GM18505 (cell line): ENCODE results near the gene GNG12.

Source experiments
- ATAC-seq: cut with Tn5 transposase; IDR thresholded peaks from one replicate; pipeline ENCODE4 v1.9.1; 2021; ENCODE audit not compliant: unreplicated experiment
- POLR2A ChIP-seq: IDR thresholded peaks from 4 replicates; pipeline ENCODE4 v1.6.1; 2011; ENCODE audit warnings: borderline replicate concordance; ENCODE audit not compliant: insufficient read depth, insufficient read length; ENCODE audit errors: extremely low read depth

The GNG12 gene

GRCh38 chr1:67831850-67832513, 1.3 kb downstream of the GNG12 start:
- TF ChIP-seq POLR2A: no peak
- no peak for ATAC-seq

- no peak for ATAC-seq
- no peak for TF ChIP-seq POLR2A
These were observed 2.1 kb downstream of the GNG12 start for GRCh38 chr1:67830928-67831830.

- ATAC-seq: no peak
- TF ChIP-seq POLR2A: no peak
These were observed 3.0 kb downstream of the GNG12 start for GRCh38 chr1:67830226-67830625.

GRCh38 chr1:67827688-67828087, 5.6 kb downstream of the GNG12 start:
- TF ChIP-seq POLR2A: no peak
- ATAC-seq: no peak

- TF ChIP-seq POLR2A: no peak
- ATAC-seq: no peak
These were observed 7.7 kb downstream of the GNG12 start for GRCh38 chr1:67825591-67825990.

GRCh38 chr1:67824766-67825165, 8.5 kb downstream of the GNG12 start:
- TF ChIP-seq POLR2A: no peak
- no peak for ATAC-seq

GRCh38 chr1:67823615-67824014, 9.7 kb downstream of the GNG12 start:
- TF ChIP-seq POLR2A: no peak
- ATAC-seq: no peak

GRCh38 chr1:67821263-67821662, 12.0 kb downstream of the GNG12 start:
- no peak for ATAC-seq
- TF ChIP-seq POLR2A: no peak

- no peak for TF ChIP-seq POLR2A
- ATAC-seq: no peak
These were observed 14.5 kb downstream of the GNG12 start for GRCh38 chr1:67818725-67819301.

GRCh38 chr1:67818162-67818561, 15.1 kb downstream of the GNG12 start:
- no peak for TF ChIP-seq POLR2A
- ATAC-seq: no peak

GRCh38 chr1:67817319-67817718, 15.9 kb downstream of the GNG12 start:
- ATAC-seq: no peak
- no peak for TF ChIP-seq POLR2A

GRCh38 chr1:67816506-67816905, 16.8 kb downstream of the GNG12 start:
- ATAC-seq: no peak
- no peak for TF ChIP-seq POLR2A

- no peak for ATAC-seq
- no peak for TF ChIP-seq POLR2A
These were observed 17.2 kb downstream of the GNG12 start for GRCh38 chr1:67816095-67816475.

GRCh38 chr1:67815303-67816094, 17.8 kb downstream of the GNG12 start:
- no peak for ATAC-seq
- no peak for TF ChIP-seq POLR2A
